ENCODE data around the gene GPAT3. TPM values are rescaled to one million over a fixed set of nuclear protein-coding genes. Genes with fewer than 3 reads are reported as not detected.

Gene GPAT3
- total RNA-seq, 1 donor: 0.36 TPM

- no peaks in the 10 kb centered on the region for H3K79me2 ChIP-seq (ENCODE audit: insufficient read depth, low read length)
- peaks cover 10% of the 10 kb centered on the region for H3K4me1 ChIP-seq (ENCODE audit: insufficient read depth, low read length)
- no peak overlapping the region for H3K4me3 ChIP-seq (ENCODE audit: insufficient read depth, low read length)
- no peaks in the 10 kb centered on the region for H3K9me3 ChIP-seq (ENCODE audit: low read depth, low read length)
- no peak for DNase-seq (ENCODE audit: insufficient read length, low spot score, missing footprints)
- H3K27me3 ChIP-seq (ENCODE audit: insufficient read depth, low read length): no peaks in the 10 kb centered on the region
- TF ChIP-seq CTCF (IDR thresholded peaks at IDR 0.05; ENCODE audit: extremely low read depth, low read depth, low read length): no peak
- H2AFZ ChIP-seq (ENCODE audit: low read length): no peak overlapping the region
- H3K36me3 ChIP-seq (ENCODE audit: insufficient read depth, low read length): no peaks in the 10 kb centered on the region
- no peak overlapping the region for H3K4me2 ChIP-seq (ENCODE audit: insufficient read depth, low read length)
- H4K20me1 ChIP-seq (ENCODE audit: insufficient read depth, low read length): no peaks in the 10 kb centered on the region
- H3K27ac ChIP-seq (ENCODE audit: low read depth, low read length): no peak overlapping the region
These were observed 22.8 kb downstream of the GPAT3 start for GRCh38 chr4:83558680-83559079.

- no peaks in the 10 kb centered on the region for H3K9me3 ChIP-seq (ENCODE audit: low read depth, low read length)
- TF ChIP-seq CTCF (IDR thresholded peaks at IDR 0.05; ENCODE audit: extremely low read depth, low read depth, low read length): no peak
- no peak for DNase-seq (ENCODE audit: insufficient read length, low spot score, missing footprints)
- no peaks in the 10 kb centered on the region for H4K20me1 ChIP-seq (ENCODE audit: insufficient read depth, low read length)
- H3K79me2 ChIP-seq (ENCODE audit: insufficient read depth, low read length): no peaks in the 10 kb centered on the region
- H3K4me2 ChIP-seq (ENCODE audit: insufficient read depth, low read length): no peak overlapping the region
- H3K36me3 ChIP-seq (ENCODE audit: insufficient read depth, low read length): no peaks in the 10 kb centered on the region
- H3K4me3 ChIP-seq (ENCODE audit: insufficient read depth, low read length): no peak overlapping the region
- H2AFZ ChIP-seq (ENCODE audit: low read length): no peak overlapping the region
- no peak overlapping the region for H3K27ac ChIP-seq (ENCODE audit: low read depth, low read length)
- peaks cover 10% of the 10 kb centered on the region for H3K4me1 ChIP-seq (ENCODE audit: insufficient read depth, low read length)
- no peaks in the 10 kb centered on the region for H3K27me3 ChIP-seq (ENCODE audit: insufficient read depth, low read length)
These were observed 24.6 kb downstream of the GPAT3 start for GRCh38 chr4:83560523-83560922.

- Histone ChIP-seq H3K9me3 (ENCODE audit: low read depth, low read length) (no peaks in the 10 kb centered on the region), H3K4me3 (ENCODE audit: insufficient read depth, low read length) (no peak overlapping the region), H3K36me3 (ENCODE audit: insufficient read depth, low read length) (no peaks in the 10 kb centered on the region), H4K20me1 (ENCODE audit: insufficient read depth, low read length) (no peaks in the 10 kb centered on the region), H3K79me2 (ENCODE audit: insufficient read depth, low read length) (no peaks in the 10 kb centered on the region), H3K4me2 (ENCODE audit: insufficient read depth, low read length) (no peak overlapping the region), H3K27ac (ENCODE audit: low read depth, low read length) (no peak overlapping the region), H3K27me3 (ENCODE audit: insufficient read depth, low read length) (no peaks in the 10 kb centered on the region), H2AFZ (ENCODE audit: low read length) (no peak overlapping the region), H3K4me1 (ENCODE audit: insufficient read depth, low read length) (peaks cover 10% of the 10 kb centered on the region)
- no peak for TF ChIP-seq CTCF (IDR thresholded peaks at IDR 0.05; ENCODE audit: extremely low read depth, low read depth, low read length)
- no peak for DNase-seq (ENCODE audit: insufficient read length, low spot score, missing footprints)
These were observed 25.5 kb downstream of the GPAT3 start for GRCh38 chr4:83561381-83561780.

GRCh38 chr4:83563998-83564397 is 28.1 kb downstream of the GPAT3 start:
- no peak overlapping the region for H2AFZ ChIP-seq (ENCODE audit: low read length)
- H3K9me3 ChIP-seq (ENCODE audit: low read depth, low read length): no peaks in the 10 kb centered on the region
- H3K4me2 ChIP-seq (ENCODE audit: insufficient read depth, low read length): no peak overlapping the region
- H3K4me3 ChIP-seq (ENCODE audit: insufficient read depth, low read length): no peak overlapping the region
- no peak for TF ChIP-seq CTCF (IDR thresholded peaks at IDR 0.05; ENCODE audit: extremely low read depth, low read depth, low read length)
- H3K36me3 ChIP-seq (ENCODE audit: insufficient read depth, low read length): no peaks in the 10 kb centered on the region
- no peaks in the 10 kb centered on the region for H3K27me3 ChIP-seq (ENCODE audit: insufficient read depth, low read length)
- DNase-seq (ENCODE audit: insufficient read length, low spot score, missing footprints): no peak
- H3K4me1 ChIP-seq (ENCODE audit: insufficient read depth, low read length): peaks cover 6% of the 10 kb centered on the region
- no peak overlapping the region for H3K27ac ChIP-seq (ENCODE audit: low read depth, low read length)
- no peaks in the 10 kb centered on the region for H3K79me2 ChIP-seq (ENCODE audit: insufficient read depth, low read length)
- no peaks in the 10 kb centered on the region for H4K20me1 ChIP-seq (ENCODE audit: insufficient read depth, low read length)

All from osteoblast (primary cell).